PC-9 (cell line): Measurements from ENCODE around the gene TMEM132E. TPM values are rescaled to one million over a fixed set of nuclear protein-coding genes. Genes with fewer than 3 reads are reported as not detected.

ENCODE experiments used
- BruUV-seq: library from RNA; stranded (reverse); fragments of 400-500 nt; replicated peaks from 2 replicates; lab custom pipeline; 2021; lab: Mats Ljungman, UMichigan
- CTCF ChIA-PET: fragments of 300-600 bp; sonication (Branson Sonifier 250); formaldehyde crosslinking; loops from one replicate; lab custom pipeline; 2022; ENCODE audit warnings: antibody characterized with exemption; lab: Charles Lee
- POLR2A ChIA-PET: fragments of 300-600 bp; sonication (Branson Sonifier 250); formaldehyde crosslinking; loops from one replicate; lab custom pipeline; 2022; ENCODE audit warnings: antibody characterized with exemption; ENCODE audit not compliant: unreplicated experiment; lab: Charles Lee
- DNase-seq, 2 experiments: peaks; one replicate each; pipeline versions ENCODE4 v3.0.0 to v3.0.0-alpha.2; 2015 to 2022; ENCODE audit warnings: mixed read lengths in 1 of 2
- H2AFZ ChIP-seq: fragments of 200-600 bp; sonication (generic); 2 replicates; pipeline ENCODE4 v1.8.1; 2017; ENCODE audit warnings: antibody characterized with exemption
- H3F3A ChIP-seq: fragments of 200-600 bp; sonication (generic); 2 replicates; pipeline ENCODE4 v1.8.1; 2017; ENCODE audit warnings: antibody characterized with exemption, mild to moderate bottlenecking, low read depth; ENCODE audit not compliant: insufficient read depth
- H3K27ac ChIP-seq: fragments of 200-600 bp; sonication (generic); 2 replicates; pipeline ENCODE4 v1.6.1; 2016; ENCODE audit warnings: mixed run types
- H3K27me3 ChIP-seq: fragments of 200-600 bp; sonication (generic); 2 replicates; pipeline ENCODE4 v1.6.1; 2016; ENCODE audit warnings: low read depth, mixed run types; ENCODE audit not compliant: insufficient read depth
- H3K36me3 ChIP-seq: fragments of 200-600 bp; sonication (generic); 2 replicates; pipeline ENCODE4 v1.6.1; 2016; ENCODE audit warnings: low read depth, mixed run types
- H3K4me1 ChIP-seq: fragments of 200-600 bp; sonication (generic); replicated peaks from 2 replicates; pipeline ENCODE4 v1.6.1; 2016; ENCODE audit warnings: mixed run types; ENCODE audit not compliant: insufficient read depth
- H3K4me2 ChIP-seq: fragments of 200-600 bp; sonication (generic); 2 replicates; pipeline ENCODE4 v1.6.1; 2017; ENCODE audit warnings: mixed run types
- H3K4me3 ChIP-seq: fragments of 200-600 bp; sonication (generic); 2 replicates; pipeline ENCODE4 v1.6.1; 2016; ENCODE audit warnings: mixed run types
- H3K79me2 ChIP-seq: fragments of 200-600 bp; sonication (generic); 2 replicates; pipeline ENCODE4 v1.6.1; 2017; ENCODE audit warnings: low read depth, mixed run types
- H3K9me2 ChIP-seq: fragments of 200-600 bp; sonication (generic); 2 replicates; pipeline ENCODE4 v1.8.1; 2017; ENCODE audit warnings: mild to moderate bottlenecking; ENCODE audit not compliant: insufficient read depth
- H3K9me3 ChIP-seq: fragments of 200-600 bp; sonication (generic); 2 replicates; pipeline ENCODE4 v1.8.1; 2016; ENCODE audit warnings: low read depth; ENCODE audit not compliant: insufficient read depth
- H4K20me1 ChIP-seq: fragments of 200-600 bp; sonication (generic); 2 replicates; pipeline ENCODE4 v1.8.1; 2017; ENCODE audit not compliant: insufficient read depth
- EZH2 ChIP-seq: fragments of 200-600 bp; sonication (generic); IDR thresholded peaks from 2 replicates; pipeline ENCODE4 v1.8.0; 2017; ENCODE audit warnings: antibody characterized with exemption, low read depth
- intact Hi-C: fragments of 100-400 bp; cut with micrococcal nuclease; formaldehyde crosslinking; loops from one replicate; pipeline ENCODE4 v1.10.0; 2022; ENCODE audit not compliant: unreplicated experiment
- total RNA-seq: library from RNA; stranded (reverse); gene quantifications from 2 replicates; pipeline ENCODE4 v1.2.3, GENCODE V29; 2021
- TF ChIP-seq, protein P1 (sequence below): fragments of 200-600 bp; sonication (generic); conservative IDR thresholded peaks from 2 replicates; pipeline ENCODE4 v1.6.1; 2017; ENCODE audit warnings: mixed run types, antibody characterized with exemption, mild to moderate bottlenecking, moderate library complexity

Gene TMEM132E
- total RNA-seq, 1 experiment from 2014 or later = not detected

DNA sequence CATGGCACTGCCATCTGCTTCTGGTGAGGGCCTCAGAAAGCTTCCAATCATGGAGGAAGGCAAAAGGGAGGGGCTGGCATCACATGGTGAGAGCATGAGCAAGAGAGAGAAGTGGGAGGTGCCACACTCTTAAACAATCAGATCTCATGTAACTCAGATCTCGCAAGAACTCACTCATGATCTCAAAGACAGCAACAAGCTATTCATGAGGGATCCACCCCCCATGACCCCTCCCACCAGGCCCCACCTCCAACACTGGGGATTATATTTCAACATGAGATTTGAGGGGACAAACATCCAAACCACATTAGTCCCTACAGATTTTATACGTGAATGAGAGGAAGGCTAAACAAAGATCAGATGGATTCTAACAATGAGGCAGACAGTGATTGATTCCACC is 8.9 kb upstream of the TMEM132E start:
- CTCF ChIA-PET = no interaction called here
- TF ChIP-seq, protein P1, sequence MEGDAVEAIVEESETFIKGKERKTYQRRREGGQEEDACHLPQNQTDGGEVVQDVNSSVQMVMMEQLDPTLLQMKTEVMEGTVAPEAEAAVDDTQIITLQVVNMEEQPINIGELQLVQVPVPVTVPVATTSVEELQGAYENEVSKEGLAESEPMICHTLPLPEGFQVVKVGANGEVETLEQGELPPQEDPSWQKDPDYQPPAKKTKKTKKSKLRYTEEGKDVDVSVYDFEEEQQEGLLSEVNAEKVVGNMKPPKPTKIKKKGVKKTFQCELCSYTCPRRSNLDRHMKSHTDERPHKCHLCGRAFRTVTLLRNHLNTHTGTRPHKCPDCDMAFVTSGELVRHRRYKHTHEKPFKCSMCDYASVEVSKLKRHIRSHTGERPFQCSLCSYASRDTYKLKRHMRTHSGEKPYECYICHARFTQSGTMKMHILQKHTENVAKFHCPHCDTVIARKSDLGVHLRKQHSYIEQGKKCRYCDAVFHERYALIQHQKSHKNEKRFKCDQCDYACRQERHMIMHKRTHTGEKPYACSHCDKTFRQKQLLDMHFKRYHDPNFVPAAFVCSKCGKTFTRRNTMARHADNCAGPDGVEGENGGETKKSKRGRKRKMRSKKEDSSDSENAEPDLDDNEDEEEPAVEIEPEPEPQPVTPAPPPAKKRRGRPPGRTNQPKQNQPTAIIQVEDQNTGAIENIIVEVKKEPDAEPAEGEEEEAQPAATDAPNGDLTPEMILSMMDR = no peak
- TF ChIP-seq EZH2 = no peak
- no peak overlapping the region for H2AFZ ChIP-seq
- no peaks in the 10 kb centered on the region for H3K4me1 ChIP-seq
- H4K20me1 ChIP-seq = no peaks in the 10 kb centered on the region
- H3K27ac ChIP-seq = no peak overlapping the region
- H3K9me3 ChIP-seq = no peaks in the 10 kb centered on the region
- no peaks in the 10 kb centered on the region for H3K79me2 ChIP-seq
- no peaks in the 10 kb centered on the region for H3F3A ChIP-seq
- no peak overlapping the region for H3K4me2 ChIP-seq
- H3K36me3 ChIP-seq = no peaks in the 10 kb centered on the region
- BruUV-seq = no TSS peak
- intact Hi-C loops = no loop called here
- no peak for DNase-seq
- H3K27me3 ChIP-seq = peaks cover 26% of the 10 kb centered on the region
- no peaks in the 10 kb centered on the region for H3K9me2 ChIP-seq
- POLR2A ChIA-PET = no interaction called here
- H3K4me3 ChIP-seq = no peak overlapping the region

DNA sequence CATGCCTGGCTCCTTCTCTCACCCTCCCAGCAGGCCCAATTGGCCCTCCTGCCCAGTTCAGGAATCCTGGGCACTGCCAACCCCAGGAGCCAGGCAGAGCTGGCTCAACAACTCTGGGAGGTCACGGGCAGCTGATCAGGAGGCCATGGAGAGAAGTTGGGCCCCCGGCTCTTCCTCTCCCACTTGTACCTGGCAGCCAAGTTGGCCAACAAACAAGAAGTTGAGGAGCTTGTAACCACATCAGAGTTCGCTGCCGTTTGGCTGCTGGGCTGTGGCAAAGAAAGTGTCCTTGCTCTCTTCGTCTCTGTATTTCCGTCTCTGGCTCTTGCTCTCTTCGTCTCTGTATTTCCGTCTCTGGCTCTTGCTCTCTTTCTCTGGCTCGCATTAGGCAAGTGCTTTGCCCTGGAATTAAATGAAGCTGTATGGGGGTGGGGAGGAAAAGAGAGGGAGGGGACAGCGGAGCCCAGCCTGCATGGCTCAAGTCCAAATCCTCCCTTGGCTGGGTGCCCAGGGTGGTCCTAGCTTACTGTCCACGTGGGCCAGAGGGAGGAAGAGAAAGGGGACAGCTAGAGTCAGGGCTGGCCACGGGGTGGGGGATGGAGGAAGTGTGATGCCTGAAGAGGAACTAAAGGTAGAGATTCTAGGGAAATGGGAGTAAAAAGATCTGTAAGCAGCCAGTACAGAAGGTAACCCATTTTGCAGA is 7.8 kb upstream of the TMEM132E start:
- peaks cover 26% of the 10 kb centered on the region for H3K27me3 ChIP-seq
- CTCF ChIA-PET = no interaction called here
- H2AFZ ChIP-seq = no peak overlapping the region
- BruUV-seq = no TSS peak
- POLR2A ChIA-PET = no interaction called here
- no peaks in the 10 kb centered on the region for H3K9me3 ChIP-seq
- H3K4me3 ChIP-seq = no peak overlapping the region
- no peak overlapping the region for H3K4me2 ChIP-seq
- no peaks in the 10 kb centered on the region for H3K4me1 ChIP-seq
- H3K27ac ChIP-seq = no peak overlapping the region
- TF ChIP-seq EZH2 = no peak
- TF ChIP-seq, protein P1 = no peak
- no peaks in the 10 kb centered on the region for H3K9me2 ChIP-seq
- no peaks in the 10 kb centered on the region for H3K79me2 ChIP-seq
- no peaks in the 10 kb centered on the region for H3F3A ChIP-seq
- intact Hi-C loops = no loop called here
- no peaks in the 10 kb centered on the region for H4K20me1 ChIP-seq
- DNase-seq = no peak
- no peaks in the 10 kb centered on the region for H3K36me3 ChIP-seq

DNA sequence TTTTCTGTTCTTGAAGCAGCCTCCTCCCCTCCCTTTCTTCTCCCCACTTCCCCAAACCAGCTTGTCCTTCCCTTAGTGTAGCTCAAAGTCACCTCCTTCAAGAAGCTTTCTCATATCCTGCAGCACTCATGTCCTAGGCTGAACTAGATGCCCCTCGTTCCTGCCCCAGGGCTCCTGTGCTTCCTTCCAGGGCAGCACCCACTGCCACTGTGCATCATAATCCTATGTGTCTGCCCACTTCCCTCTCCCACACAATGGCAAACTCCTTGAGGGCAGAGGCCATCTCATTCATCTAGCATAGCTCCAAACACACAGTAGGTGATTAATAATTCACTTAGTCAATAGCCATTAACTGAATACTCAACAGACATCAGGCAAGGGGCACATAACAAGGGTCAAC is 6.9 kb upstream of the TMEM132E start:
- TF ChIP-seq, protein P1 = no peak
- no peak for TF ChIP-seq EZH2
- Histone ChIP-seq H3K79me2 (no peaks in the 10 kb centered on the region), H3K4me2 (no peak overlapping the region), H3K4me1 (no peaks in the 10 kb centered on the region), H4K20me1 (no peaks in the 10 kb centered on the region), H3F3A (no peaks in the 10 kb centered on the region), H3K9me2 (no peaks in the 10 kb centered on the region), H3K36me3 (no peaks in the 10 kb centered on the region), H3K4me3 (no peak overlapping the region), H3K27ac (no peak overlapping the region), H3K9me3 (no peaks in the 10 kb centered on the region), H2AFZ (no peak overlapping the region), H3K27me3 (peaks cover 30% of the 10 kb centered on the region)
- BruUV-seq = no TSS peak
- ChIA-PET CTCF (no interaction called here), POLR2A (no interaction called here)
- DNase-seq = no peak
- intact Hi-C loops = no loop called here
